Thyroid gland (tissue), 4 donors: ENCODE data around the gene INPP4A. TPM values are rescaled to one million over a fixed set of nuclear protein-coding genes. Genes with fewer than 3 reads are reported as not detected.

ENCODE experiments used
- DNase-seq, 2 donors: peaks; one replicate each; pipeline ENCODE4 v3.0.0-alpha.2; 2019
- H3K27ac ChIP-seq, 3 donors: fragments of 200-600 bp; sonication (generic); 1 replicate in 2 of 3; 2 replicates in 1 of 3; pipeline ENCODE4 v1.5.1; 2016 to 2019; ENCODE audit warnings: mild to moderate bottlenecking in 1 of 3, moderate library complexity in 1 of 3
- H3K27me3 ChIP-seq: fragments of 200-600 bp; sonication (generic); one replicate; pipeline ENCODE4 v1.5.1; 2019
- H3K36me3 ChIP-seq, 2 donors: fragments of 200-600 bp; sonication (generic); one replicate each; pipeline ENCODE4 v1.5.1; 2016 to 2019
- H3K4me1 ChIP-seq, 2 donors: fragments of 200-600 bp; sonication (generic); one replicate each; pipeline ENCODE4 v1.5.1; 2017 to 2019
- H3K4me3 ChIP-seq, 3 donors: fragments of 200-600 bp; sonication (generic); replicated peaks in 1 of 3; 1 replicate in 2 of 3; 2 replicates in 1 of 3; pipeline ENCODE4 v1.5.1; 2016; ENCODE audit warnings: mild to moderate bottlenecking in 1 of 3
- H3K9me3 ChIP-seq: fragments of 200-600 bp; sonication (generic); one replicate; pipeline ENCODE4 v1.5.1; 2017
- POLR2A ChIP-seq, 2 donors: fragments of 450-650 bp; IDR thresholded peaks; one replicate each; pipeline ENCODE4 v1.6.1; 2017; ENCODE audit warnings: antibody characterized with exemption in 2 of 2, mild to moderate bottlenecking in 2 of 2, moderate library complexity in 1 of 2
- WGBS, 2 donors: methylation state at CpG; one replicate each; pipeline ENCODE4 v1.1.5; 2017; 5-methylcytosine and 5-hydroxymethylcytosine counted together
- intact Hi-C: fragments of 100-400 bp; cut with DNase I; formaldehyde crosslinking; loops from one replicate; pipeline ENCODE4 v1.15.1; 2023
- total RNA-seq, 4 donors: library from RNA; depleted of rRNA; stranded (reverse); fragments of >200 nt; gene quantifications; one replicate each; pipeline ENCODE4 v1.2.3, GENCODE V29; 2016
- TF ChIP-seq, protein P1 (sequence below), 6 experiments: fragments of 200-600 bp in 3 of 6; fragments of 450-650 bp in 3 of 6; sonication (generic) in 3 of 6; IDR thresholded peaks; one replicate each; pipeline ENCODE4 v1.5.1; 2016 to 2019; ENCODE audit warnings: antibody characterized with exemption in 6 of 6, mild to moderate bottlenecking in 2 of 6, inconsistent platforms in 1 of 6, moderate library complexity in 1 of 6

The INPP4A gene
- total RNA-seq, 4 donors from 2014 or later: 18.9 to 24.9 (median 23.8) TPM

GRCh38 chr2:98416383-98417159, 28.1 kb upstream of the INPP4A start:
- no peaks in the 10 kb centered on the region for H3K27me3 ChIP-seq
- H3K4me1 ChIP-seq: no peaks in the 10 kb centered on the region
- H3K27ac ChIP-seq: no peak overlapping the region
- H3K36me3 ChIP-seq: no peaks in the 10 kb centered on the region
- no peaks in the 10 kb centered on the region for H3K9me3 ChIP-seq
- no peak for TF ChIP-seq POLR2A (IDR thresholded peaks at IDR 0.05)
- TF ChIP-seq, protein P1, sequence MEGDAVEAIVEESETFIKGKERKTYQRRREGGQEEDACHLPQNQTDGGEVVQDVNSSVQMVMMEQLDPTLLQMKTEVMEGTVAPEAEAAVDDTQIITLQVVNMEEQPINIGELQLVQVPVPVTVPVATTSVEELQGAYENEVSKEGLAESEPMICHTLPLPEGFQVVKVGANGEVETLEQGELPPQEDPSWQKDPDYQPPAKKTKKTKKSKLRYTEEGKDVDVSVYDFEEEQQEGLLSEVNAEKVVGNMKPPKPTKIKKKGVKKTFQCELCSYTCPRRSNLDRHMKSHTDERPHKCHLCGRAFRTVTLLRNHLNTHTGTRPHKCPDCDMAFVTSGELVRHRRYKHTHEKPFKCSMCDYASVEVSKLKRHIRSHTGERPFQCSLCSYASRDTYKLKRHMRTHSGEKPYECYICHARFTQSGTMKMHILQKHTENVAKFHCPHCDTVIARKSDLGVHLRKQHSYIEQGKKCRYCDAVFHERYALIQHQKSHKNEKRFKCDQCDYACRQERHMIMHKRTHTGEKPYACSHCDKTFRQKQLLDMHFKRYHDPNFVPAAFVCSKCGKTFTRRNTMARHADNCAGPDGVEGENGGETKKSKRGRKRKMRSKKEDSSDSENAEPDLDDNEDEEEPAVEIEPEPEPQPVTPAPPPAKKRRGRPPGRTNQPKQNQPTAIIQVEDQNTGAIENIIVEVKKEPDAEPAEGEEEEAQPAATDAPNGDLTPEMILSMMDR (IDR thresholded peaks at IDR 0.05): no peak
- intact Hi-C loops: loop anchor here (10.0 kb wide), 1 partner anchor 158 kb away; no protein-coding TSS in a partner anchor
- WGBS, 2 donors: 92 to 93% methylated on average over 2 of the region's 2 CpGs
- no peak overlapping the region for H3K4me3 ChIP-seq
- DNase-seq: no peak

GRCh38 chr2:98419544-98419943, 25.1 kb upstream of the INPP4A start:
- intact Hi-C loops: loop anchor here (10.0 kb wide), 1 partner anchor 155 kb away; no protein-coding TSS in a partner anchor
- Histone ChIP-seq H3K4me3 (no peak overlapping the region), H3K4me1 (no peaks in the 10 kb centered on the region), H3K36me3 (no peaks in the 10 kb centered on the region), H3K27me3 (no peaks in the 10 kb centered on the region), H3K9me3 (no peaks in the 10 kb centered on the region), H3K27ac (no peak overlapping the region)
- 65 to 75% methylated on average over 2 of the region's 2 CpGs for WGBS, 2 donors
- no peak for DNase-seq
- TF ChIP-seq POLR2A (IDR thresholded peaks at IDR 0.05): no peak
- TF ChIP-seq, protein P1 (IDR thresholded peaks at IDR 0.05): no peak

GRCh38 chr2:98419977-98420725, 24.5 kb upstream of the INPP4A start:
- WGBS, 2 donors: 66 to 73% methylated on average over 6 of the region's 6 CpGs
- no peak for DNase-seq
- Histone ChIP-seq H3K4me1 (no peaks in the 10 kb centered on the region), H3K27ac (no peak overlapping the region), H3K4me3 (no peak overlapping the region), H3K27me3 (no peaks in the 10 kb centered on the region), H3K9me3 (no peaks in the 10 kb centered on the region), H3K36me3 (no peaks in the 10 kb centered on the region)
- intact Hi-C loops: loop anchor here (10.0 kb wide), 1 partner anchor 155 kb away; no protein-coding TSS in a partner anchor
- TF ChIP-seq POLR2A (IDR thresholded peaks at IDR 0.05): no peak
- TF ChIP-seq, protein P1 (IDR thresholded peaks at IDR 0.05): no peak

DNA sequence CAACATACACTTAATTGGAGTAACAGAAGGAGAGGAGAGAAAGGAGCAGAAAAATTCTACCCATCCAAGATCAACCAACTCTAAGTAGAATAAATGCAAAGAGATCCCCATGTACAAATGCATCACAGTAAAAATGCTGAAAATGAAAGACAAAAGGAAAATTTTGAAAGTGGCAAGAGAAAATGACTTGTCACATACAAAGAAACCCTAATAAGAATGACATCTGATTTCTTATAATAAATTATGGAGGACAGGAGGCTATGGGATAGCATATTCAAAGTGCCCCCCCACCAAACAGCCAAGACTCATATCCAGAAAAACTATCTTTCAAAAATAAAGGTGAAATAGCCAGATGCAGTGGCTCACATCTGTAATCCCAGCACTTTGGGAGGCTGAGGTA, 22.2 kb upstream of the INPP4A start:
- intact Hi-C loops: no loop called here

More for the DNA sequence above, 22.2 kb upstream of the INPP4A start:
- no peaks in the 10 kb centered on the region for H3K36me3 ChIP-seq
- no peak overlapping the region for H3K4me3 ChIP-seq
- no peaks in the 10 kb centered on the region for H3K9me3 ChIP-seq
- DNase-seq: no peak
- TF ChIP-seq, protein P1 (IDR thresholded peaks at IDR 0.05): no peak
- no peak for TF ChIP-seq POLR2A (IDR thresholded peaks at IDR 0.05)
- H3K27me3 ChIP-seq: no peaks in the 10 kb centered on the region
- no peak overlapping the region for H3K27ac ChIP-seq
- no peaks in the 10 kb centered on the region for H3K4me1 ChIP-seq
